Measurements from ENCODE around the gene ID3. TPM values are rescaled to one million over a fixed set of nuclear protein-coding genes. Genes with fewer than 3 reads are reported as not detected.

Gene ID3
- total and polyA plus RNA-seq, 9 of the 15 experiments (the other 6 are each of a cell fraction or from before 2014, with no cell fraction given) = 6.8 to 59.8 (median 23.5) TPM

DNA sequence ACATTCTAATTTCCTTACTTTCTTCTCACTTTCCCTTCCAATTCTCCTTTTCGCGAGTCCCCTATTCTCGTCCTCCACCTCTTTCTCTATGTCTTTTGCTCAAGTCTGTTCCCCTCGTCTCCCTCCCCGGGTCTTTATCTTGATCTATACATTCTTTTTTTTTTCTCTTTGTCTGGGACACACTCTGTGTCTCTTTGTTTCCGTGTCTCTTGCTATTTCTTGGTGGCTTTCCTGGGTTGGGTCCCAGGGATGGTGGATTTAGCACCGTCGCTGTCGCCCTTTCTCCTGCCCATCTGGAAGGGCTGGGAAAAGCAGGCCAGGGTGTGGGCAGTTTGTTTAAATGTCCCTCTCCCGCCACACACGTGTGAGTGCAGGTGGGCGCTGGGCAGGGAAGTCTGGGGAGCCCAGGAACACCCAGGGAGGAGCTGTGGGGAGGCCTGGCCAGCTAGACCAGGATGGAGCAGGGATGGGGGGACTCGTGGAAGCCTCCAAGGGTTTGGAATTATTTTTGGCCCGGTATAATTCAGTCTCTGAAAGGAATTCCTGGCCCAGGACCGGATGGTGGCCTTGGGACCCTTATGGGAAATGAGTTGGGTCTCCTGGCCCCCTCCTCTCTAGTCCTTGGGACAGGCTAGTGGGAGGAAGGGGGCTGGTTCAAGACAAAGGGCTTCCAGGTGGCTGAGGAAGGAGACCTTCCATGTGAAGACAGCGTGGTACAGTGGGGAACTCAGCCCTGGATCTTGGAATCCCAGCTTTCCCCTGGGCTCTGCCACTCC lies 9.5 kb upstream of the ID3 start (continued):
- TF ChIP-seq, protein P1, sequence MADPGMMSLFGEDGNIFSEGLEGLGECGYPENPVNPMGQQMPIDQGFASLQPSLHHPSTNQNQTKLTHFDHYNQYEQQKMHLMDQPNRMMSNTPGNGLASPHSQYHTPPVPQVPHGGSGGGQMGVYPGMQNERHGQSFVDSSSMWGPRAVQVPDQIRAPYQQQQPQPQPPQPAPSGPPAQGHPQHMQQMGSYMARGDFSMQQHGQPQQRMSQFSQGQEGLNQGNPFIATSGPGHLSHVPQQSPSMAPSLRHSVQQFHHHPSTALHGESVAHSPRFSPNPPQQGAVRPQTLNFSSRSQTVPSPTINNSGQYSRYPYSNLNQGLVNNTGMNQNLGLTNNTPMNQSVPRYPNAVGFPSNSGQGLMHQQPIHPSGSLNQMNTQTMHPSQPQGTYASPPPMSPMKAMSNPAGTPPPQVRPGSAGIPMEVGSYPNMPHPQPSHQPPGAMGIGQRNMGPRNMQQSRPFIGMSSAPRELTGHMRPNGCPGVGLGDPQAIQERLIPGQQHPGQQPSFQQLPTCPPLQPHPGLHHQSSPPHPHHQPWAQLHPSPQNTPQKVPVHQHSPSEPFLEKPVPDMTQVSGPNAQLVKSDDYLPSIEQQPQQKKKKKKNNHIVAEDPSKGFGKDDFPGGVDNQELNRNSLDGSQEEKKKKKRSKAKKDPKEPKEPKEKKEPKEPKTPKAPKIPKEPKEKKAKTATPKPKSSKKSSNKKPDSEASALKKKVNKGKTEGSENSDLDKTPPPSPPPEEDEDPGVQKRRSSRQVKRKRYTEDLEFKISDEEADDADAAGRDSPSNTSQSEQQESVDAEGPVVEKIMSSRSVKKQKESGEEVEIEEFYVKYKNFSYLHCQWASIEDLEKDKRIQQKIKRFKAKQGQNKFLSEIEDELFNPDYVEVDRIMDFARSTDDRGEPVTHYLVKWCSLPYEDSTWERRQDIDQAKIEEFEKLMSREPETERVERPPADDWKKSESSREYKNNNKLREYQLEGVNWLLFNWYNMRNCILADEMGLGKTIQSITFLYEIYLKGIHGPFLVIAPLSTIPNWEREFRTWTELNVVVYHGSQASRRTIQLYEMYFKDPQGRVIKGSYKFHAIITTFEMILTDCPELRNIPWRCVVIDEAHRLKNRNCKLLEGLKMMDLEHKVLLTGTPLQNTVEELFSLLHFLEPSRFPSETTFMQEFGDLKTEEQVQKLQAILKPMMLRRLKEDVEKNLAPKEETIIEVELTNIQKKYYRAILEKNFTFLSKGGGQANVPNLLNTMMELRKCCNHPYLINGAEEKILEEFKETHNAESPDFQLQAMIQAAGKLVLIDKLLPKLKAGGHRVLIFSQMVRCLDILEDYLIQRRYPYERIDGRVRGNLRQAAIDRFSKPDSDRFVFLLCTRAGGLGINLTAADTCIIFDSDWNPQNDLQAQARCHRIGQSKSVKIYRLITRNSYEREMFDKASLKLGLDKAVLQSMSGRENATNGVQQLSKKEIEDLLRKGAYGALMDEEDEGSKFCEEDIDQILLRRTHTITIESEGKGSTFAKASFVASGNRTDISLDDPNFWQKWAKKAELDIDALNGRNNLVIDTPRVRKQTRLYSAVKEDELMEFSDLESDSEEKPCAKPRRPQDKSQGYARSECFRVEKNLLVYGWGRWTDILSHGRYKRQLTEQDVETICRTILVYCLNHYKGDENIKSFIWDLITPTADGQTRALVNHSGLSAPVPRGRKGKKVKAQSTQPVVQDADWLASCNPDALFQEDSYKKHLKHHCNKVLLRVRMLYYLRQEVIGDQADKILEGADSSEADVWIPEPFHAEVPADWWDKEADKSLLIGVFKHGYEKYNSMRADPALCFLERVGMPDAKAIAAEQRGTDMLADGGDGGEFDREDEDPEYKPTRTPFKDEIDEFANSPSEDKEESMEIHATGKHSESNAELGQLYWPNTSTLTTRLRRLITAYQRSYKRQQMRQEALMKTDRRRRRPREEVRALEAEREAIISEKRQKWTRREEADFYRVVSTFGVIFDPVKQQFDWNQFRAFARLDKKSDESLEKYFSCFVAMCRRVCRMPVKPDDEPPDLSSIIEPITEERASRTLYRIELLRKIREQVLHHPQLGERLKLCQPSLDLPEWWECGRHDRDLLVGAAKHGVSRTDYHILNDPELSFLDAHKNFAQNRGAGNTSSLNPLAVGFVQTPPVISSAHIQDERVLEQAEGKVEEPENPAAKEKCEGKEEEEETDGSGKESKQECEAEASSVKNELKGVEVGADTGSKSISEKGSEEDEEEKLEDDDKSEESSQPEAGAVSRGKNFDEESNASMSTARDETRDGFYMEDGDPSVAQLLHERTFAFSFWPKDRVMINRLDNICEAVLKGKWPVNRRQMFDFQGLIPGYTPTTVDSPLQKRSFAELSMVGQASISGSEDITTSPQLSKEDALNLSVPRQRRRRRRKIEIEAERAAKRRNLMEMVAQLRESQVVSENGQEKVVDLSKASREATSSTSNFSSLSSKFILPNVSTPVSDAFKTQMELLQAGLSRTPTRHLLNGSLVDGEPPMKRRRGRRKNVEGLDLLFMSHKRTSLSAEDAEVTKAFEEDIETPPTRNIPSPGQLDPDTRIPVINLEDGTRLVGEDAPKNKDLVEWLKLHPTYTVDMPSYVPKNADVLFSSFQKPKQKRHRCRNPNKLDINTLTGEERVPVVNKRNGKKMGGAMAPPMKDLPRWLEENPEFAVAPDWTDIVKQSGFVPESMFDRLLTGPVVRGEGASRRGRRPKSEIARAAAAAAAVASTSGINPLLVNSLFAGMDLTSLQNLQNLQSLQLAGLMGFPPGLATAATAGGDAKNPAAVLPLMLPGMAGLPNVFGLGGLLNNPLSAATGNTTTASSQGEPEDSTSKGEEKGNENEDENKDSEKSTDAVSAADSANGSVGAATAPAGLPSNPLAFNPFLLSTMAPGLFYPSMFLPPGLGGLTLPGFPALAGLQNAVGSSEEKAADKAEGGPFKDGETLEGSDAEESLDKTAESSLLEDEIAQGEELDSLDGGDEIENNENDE (IDR thresholded peaks at IDR 0.05; ENCODE audit: low read depth, low read length) = no peak
- no peak for TF ChIP-seq RHOXF2B (CRISPR knock-in tag; conservative IDR thresholded peaks at IDR 0.05)
- peak in 1 of 2 experiments; percentile 84; a peak in 2 of 4 replicates for TF ChIP-seq HDAC1 (IDR thresholded peaks at IDR 0.05)
- TF ChIP-seq, protein P2, sequence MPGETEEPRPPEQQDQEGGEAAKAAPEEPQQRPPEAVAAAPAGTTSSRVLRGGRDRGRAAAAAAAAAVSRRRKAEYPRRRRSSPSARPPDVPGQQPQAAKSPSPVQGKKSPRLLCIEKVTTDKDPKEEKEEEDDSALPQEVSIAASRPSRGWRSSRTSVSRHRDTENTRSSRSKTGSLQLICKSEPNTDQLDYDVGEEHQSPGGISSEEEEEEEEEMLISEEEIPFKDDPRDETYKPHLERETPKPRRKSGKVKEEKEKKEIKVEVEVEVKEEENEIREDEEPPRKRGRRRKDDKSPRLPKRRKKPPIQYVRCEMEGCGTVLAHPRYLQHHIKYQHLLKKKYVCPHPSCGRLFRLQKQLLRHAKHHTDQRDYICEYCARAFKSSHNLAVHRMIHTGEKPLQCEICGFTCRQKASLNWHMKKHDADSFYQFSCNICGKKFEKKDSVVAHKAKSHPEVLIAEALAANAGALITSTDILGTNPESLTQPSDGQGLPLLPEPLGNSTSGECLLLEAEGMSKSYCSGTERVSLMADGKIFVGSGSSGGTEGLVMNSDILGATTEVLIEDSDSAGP (CRISPR knock-in tag; IDR thresholded peaks at IDR 0.05) = no peak
- TF ChIP-seq TAF7 (tag; IDR thresholded peaks at IDR 0.05) = no peak
- TF ChIP-seq PHB2 (IDR thresholded peaks at IDR 0.05; ENCODE audit: low read depth) = peak; percentile 66; the same call in 1 of the 2 replicates
- TF ChIP-seq NR2C2 (CRISPR knock-in tag; IDR thresholded peaks at IDR 0.05) = no peak
- no peak for TF ChIP-seq NR2C2 (tag; IDR thresholded peaks at IDR 0.05)
- TF ChIP-seq STAT5A (IDR thresholded peaks at IDR 0.05; ENCODE audit: borderline replicate concordance, low read length) = no peak
- no peak for TF ChIP-seq MYC (IDR thresholded peaks at IDR 0.05; ENCODE audit: low read depth, low read length)
- TF ChIP-seq MYC (CRISPR knock-in tag; IDR thresholded peaks at IDR 0.05; ENCODE audit: borderline replicate concordance, low read depth) = no peak
- TF ChIP-seq TBL1XR1 (IDR thresholded peaks at IDR 0.05; ENCODE audit: low read length in 2 of 2) = no peak
- peak; percentile 71; the same call in 1 of the 2 replicates for TF ChIP-seq SUPT5H (IDR thresholded peaks at IDR 0.05)
- TF ChIP-seq GATAD2A (IDR thresholded peaks at IDR 0.05) = no peak; the same call in 1 of the 2 replicates
- TF ChIP-seq ZNF551 (CRISPR knock-in tag; IDR thresholded peaks at IDR 0.05) = no peak
- TF ChIP-seq CBX5 (IDR thresholded peaks at IDR 0.05; ENCODE audit: borderline replicate concordance, low read depth) = no peak
- 0 out of 2 replicates have a peak, but pooled peaks have one; percentile 33 for TF ChIP-seq KAT8 (IDR thresholded peaks at IDR 0.05; ENCODE audit: low read depth)
